HCT116 (cell line): ENCODE data around the gene SERTAD2. TPM values are rescaled to one million over a fixed set of nuclear protein-coding genes. Genes with fewer than 3 reads are reported as not detected.

ENCODE experiments used
- ATAC-seq: fragments of 200-7000 bp; cut with Tn5 transposase; 2 replicates; pipeline ENCODE4 v1.9.1; 2020; ENCODE audit warnings: mild to moderate bottlenecking, moderate library complexity
- BruUV-seq: library from RNA; stranded (reverse); fragments of 400-500 nt; replicated peaks from 2 replicates; lab custom pipeline; 2021; lab: Mats Ljungman, UMichigan
- CTCF ChIA-PET: fragments of 300-600 bp; sonication (Branson Sonifier 250); formaldehyde crosslinking; loops from one replicate; lab custom pipeline; 2021; ENCODE audit warnings: antibody characterized with exemption; lab: Charles Lee
- POLR2A ChIA-PET: fragments of 300-600, 350-600 bp; sonication (Branson Sonifier 250); formaldehyde crosslinking; loops from one replicate; lab custom pipeline; 2021; ENCODE audit warnings: antibody characterized with exemption; lab: Charles Lee
- RAD21 ChIA-PET, 2 experiments: fragments of 300-600 bp; sonication (Branson Sonifier 250); formaldehyde crosslinking; loops; one replicate each; lab custom pipeline; 2023; ENCODE audit warnings: low total read pairs in 2 of 2; ENCODE audit not compliant: uncharacterized antibody in 2 of 2, unreplicated experiment in 2 of 2, low non-redundant PET in 1 of 2; lab: Charles Lee
- DNase-seq: peaks from one replicate; pipeline ENCODE4 v3.0.0-alpha.2; 2010; ENCODE audit warnings: low read depth, low spot score
- H2AFZ ChIP-seq: fragments of 200-600 bp; shearing (Covaris generic), sonication (generic); 2 replicates; pipeline ENCODE4 v1.6.1; 2017; ENCODE audit warnings: low read depth, mixed run types, mixed read lengths, antibody characterized with exemption, low read length; ENCODE audit not compliant: poor library complexity, severe bottlenecking
- H3K27ac ChIP-seq: 2 replicates; pipeline ENCODE4 v1.5.1; 2012; ENCODE audit warnings: low read depth, low read length
- H3K27me3 ChIP-seq: fragments of 200-600 bp; sonication (generic); 2 replicates; pipeline ENCODE4 v1.6.1; 2016; ENCODE audit warnings: mixed run types, low read length, mixed read lengths; ENCODE audit not compliant: insufficient read depth
- H3K36me3 ChIP-seq, 2 experiments: fragments of 200-500 bp in 1 of 2; fragments of 200-600 bp in 1 of 2; sonication (Bioruptor generic) in 1 of 2; sonication (generic) in 1 of 2; 2 replicates each; pipeline versions ENCODE4 v1.5.1 to v1.6.1; 2014 to 2016; ENCODE audit warnings: low read length in 2 of 2, inconsistent platforms in 1 of 2, mixed read lengths in 1 of 2, mixed run types in 1 of 2; ENCODE audit not compliant: insufficient read depth in 2 of 2, control insufficient read depth in 1 of 2
- H3K4me1 ChIP-seq, 2 experiments: fragments of 200-600 bp in 1 of 2; sonication (generic) in 1 of 2; 2 replicates each; pipeline versions ENCODE4 v1.5.1 to v1.6.1; 2012 to 2017; ENCODE audit warnings: low read length in 2 of 2, inconsistent platforms in 1 of 2, mild to moderate bottlenecking in 1 of 2, mixed read lengths in 1 of 2, mixed run types in 1 of 2, moderate library complexity in 1 of 2; ENCODE audit not compliant: insufficient read depth in 2 of 2, control insufficient read depth in 1 of 2
- H3K4me2 ChIP-seq: fragments of 200-600 bp; sonication (generic); 2 replicates; pipeline ENCODE4 v1.6.1; 2017; ENCODE audit warnings: mixed run types, low read length, mixed read lengths
- H3K4me3 ChIP-seq, 2 experiments: fragments of 200-600 bp in 1 of 2; sonication (generic) in 1 of 2; replicated peaks in 1 of 2; 2 replicates each; pipeline ENCODE4 v1.5.1; 2011 to 2016; ENCODE audit warnings: low read length in 2 of 2, control low read depth in 1 of 2, low read depth in 1 of 2, mild to moderate bottlenecking in 1 of 2, mixed read lengths in 1 of 2, mixed run types in 1 of 2
- H3K79me2 ChIP-seq: fragments of 200-600 bp; sonication (generic); 2 replicates; pipeline ENCODE4 v1.6.1; 2017; ENCODE audit warnings: mild to moderate bottlenecking, mixed run types, low read length, moderate library complexity, mixed read lengths; ENCODE audit not compliant: insufficient read depth
- H3K9ac ChIP-seq: fragments of 200-600 bp; sonication (generic); 2 replicates; pipeline ENCODE4 v1.6.1; 2016; ENCODE audit warnings: low read length, mixed read lengths
- H3K9me2 ChIP-seq: fragments of 200-600 bp; sonication (generic), shearing (Covaris generic); 2 replicates; pipeline ENCODE4 v1.6.1; 2017; ENCODE audit warnings: mixed run types, mild to moderate bottlenecking, moderate library complexity; ENCODE audit not compliant: insufficient read depth
- H3K9me3 ChIP-seq, 2 experiments: fragments of 200-500 bp in 1 of 2; fragments of 200-600 bp in 1 of 2; sonication (Bioruptor generic) in 1 of 2; sonication (generic) in 1 of 2; 2 replicates each; pipeline ENCODE4 v1.6.1; 2014 to 2017; ENCODE audit warnings: low read length in 2 of 2, mixed read lengths in 2 of 2, inconsistent platforms in 1 of 2, low read depth in 1 of 2, mild to moderate bottlenecking in 1 of 2, mixed run types in 1 of 2, moderate library complexity in 1 of 2; ENCODE audit not compliant: control insufficient read depth in 1 of 2, insufficient read depth in 1 of 2
- H4K20me1 ChIP-seq: fragments of 200-600 bp; sonication (generic), shearing (Covaris generic); 2 replicates; pipeline ENCODE4 v1.6.1; 2017; ENCODE audit warnings: mixed run types, mild to moderate bottlenecking, moderate library complexity; ENCODE audit not compliant: insufficient read depth
- CEBPB ChIP-seq: IDR thresholded peaks from 2 replicates; pipeline ENCODE4 v1.6.1; 2012; ENCODE audit warnings: low read depth
- EZH2 ChIP-seq: fragments of 200-600 bp; sonication (generic); IDR thresholded peaks from 2 replicates; pipeline ENCODE4 v1.6.1; 2017; ENCODE audit warnings: antibody characterized with exemption, mixed run types
- EZH2phosphoT487 ChIP-seq: fragments of 200-600 bp; IDR thresholded peaks from 2 replicates; pipeline ENCODE4 v1.6.1; 2018; ENCODE audit warnings: antibody characterized with exemption, borderline replicate concordance
- FOSL1 ChIP-seq: IDR thresholded peaks from 2 replicates; pipeline ENCODE4 v1.6.1; 2012; ENCODE audit warnings: low read depth
- JUND ChIP-seq: IDR thresholded peaks from 2 replicates; pipeline ENCODE4 v1.6.1; 2012
- POLR2A ChIP-seq: IDR thresholded peaks from 2 replicates; pipeline ENCODE4 v1.7.0; 2011; ENCODE audit warnings: borderline replicate concordance; ENCODE audit not compliant: insufficient read depth, insufficient read length; ENCODE audit errors: extremely low read depth
- POLR2AphosphoS5 ChIP-seq: IDR thresholded peaks from 2 replicates; pipeline ENCODE4 v1.6.1; 2011; ENCODE audit warnings: mild to moderate bottlenecking, low read depth, low read length, moderate library complexity
- RAD21 ChIP-seq: IDR thresholded peaks from 2 replicates; pipeline ENCODE4 v1.6.1; 2012; ENCODE audit warnings: low read depth, mild to moderate bottlenecking
- SP1 ChIP-seq: IDR thresholded peaks from 2 replicates; pipeline ENCODE4 v1.6.1; 2012; ENCODE audit warnings: low read depth
- SRF ChIP-seq: IDR thresholded peaks from 2 replicates; pipeline ENCODE4 v1.6.1; 2012; ENCODE audit warnings: low read depth
- TCF7L2 ChIP-seq: IDR thresholded peaks from 2 replicates; pipeline ENCODE4 v1.7.0; 2011; ENCODE audit warnings: borderline replicate concordance, inconsistent platforms; ENCODE audit not compliant: insufficient read depth, insufficient read length; ENCODE audit errors: extremely low read depth
- YY1 ChIP-seq: IDR thresholded peaks from 2 replicates; pipeline ENCODE4 v1.6.1; 2011; ENCODE audit warnings: low read length, low read depth, moderate library complexity, mild to moderate bottlenecking; ENCODE audit not compliant: insufficient replicate concordance; ENCODE audit errors: extremely low read depth
- ZFX ChIP-seq: fragments of 450-650 bp; IDR thresholded peaks from 2 replicates; pipeline ENCODE4 v1.6.1; 2017
- intact Hi-C: fragments of 100-400 bp; cut with micrococcal nuclease; formaldehyde crosslinking; loops from 2 replicates; pipeline ENCODE4 v1.10.0; 2022
- total RNA-seq: library from RNA; stranded (reverse); gene quantifications from one replicate; pipeline ENCODE4 v1.2.1, GENCODE V29; 2021; ENCODE audit not compliant: unreplicated experiment
- TF ChIP-seq, protein P1 (sequence below): IDR thresholded peaks from 2 replicates; pipeline ENCODE4 v1.6.1; 2012
- TF ChIP-seq, protein P2 (sequence below): IDR thresholded peaks from 2 replicates; pipeline ENCODE4 v1.6.1; 2012; ENCODE audit warnings: low read depth
- TF ChIP-seq, protein P3 (sequence below): IDR thresholded peaks from 2 replicates; pipeline ENCODE4 v1.6.1; 2012

Gene SERTAD2
- total RNA-seq, 1 experiment from 2014 or later, result 80.1 TPM

DNA sequence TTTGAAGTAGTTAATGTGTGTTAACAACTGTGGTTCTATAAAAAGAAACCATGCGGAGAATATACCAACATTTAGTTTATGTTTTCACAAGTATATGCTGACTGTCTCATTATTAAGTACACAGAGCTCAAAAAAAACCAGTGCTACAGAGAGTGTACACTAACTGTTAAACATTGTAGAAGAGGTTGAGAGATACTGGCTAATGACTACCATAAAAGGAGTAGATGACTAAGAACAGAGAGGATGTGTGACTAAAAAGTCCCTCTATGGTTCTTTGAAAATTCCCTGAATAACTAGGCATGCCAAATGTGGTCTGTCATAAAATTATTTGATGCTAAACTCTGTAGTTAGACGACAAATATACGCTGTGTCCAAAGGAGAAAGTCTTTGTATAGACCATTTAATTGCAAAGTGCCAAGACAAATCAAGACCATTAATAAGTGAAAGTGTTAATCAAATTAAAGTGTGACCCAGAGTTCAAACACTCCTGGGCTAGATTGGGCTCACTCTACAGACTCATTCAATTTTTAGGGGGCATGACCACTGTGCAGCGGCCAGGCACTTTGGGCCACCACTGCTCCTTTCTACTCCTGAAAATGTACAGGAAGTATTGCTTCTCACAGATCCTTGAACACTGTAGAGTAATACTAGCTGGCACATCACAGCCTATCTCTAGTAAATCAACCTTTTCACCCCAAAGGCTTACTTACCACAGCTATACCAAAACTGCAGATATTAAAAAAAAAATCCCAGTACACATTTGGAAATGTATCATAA lies 45.1 kb upstream of the SERTAD2 start:
- Histone ChIP-seq H3K4me1 (peaks cover 7 to 42% of the 10 kb centered on the region in 2 experiments; a peak in 3 of 4 replicates), H3K27ac (no peak overlapping the region), H3K9me2 (no peaks in the 10 kb centered on the region), H4K20me1 (no peaks in the 10 kb centered on the region), H3K36me3 (no peaks in the 10 kb centered on the region), H3K9ac (no peak overlapping the region), H3K4me2 (peak overlapping the region; percentile 50), H3K9me3 (no peaks in the 10 kb centered on the region), H3K4me3 (no peak overlapping the region), H2AFZ (no peak overlapping the region), H3K27me3 (no peaks in the 10 kb centered on the region), H3K79me2 (peaks cover 26% of the 10 kb centered on the region)
- no TSS peak for BruUV-seq
- POLR2A ChIA-PET, result no interaction called here
- RAD21 ChIA-PET, result no interaction called here
- peak; percentile 84 for TF ChIP-seq SRF
- TF ChIP-seq JUND, result 0 out of 2 replicates have a peak, but pooled peaks have one; percentile 29
- TF ChIP-seq, protein P1, sequence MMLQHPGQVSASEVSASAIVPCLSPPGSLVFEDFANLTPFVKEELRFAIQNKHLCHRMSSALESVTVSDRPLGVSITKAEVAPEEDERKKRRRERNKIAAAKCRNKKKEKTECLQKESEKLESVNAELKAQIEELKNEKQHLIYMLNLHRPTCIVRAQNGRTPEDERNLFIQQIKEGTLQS, result no peak
- TF ChIP-seq FOSL1, result peak; percentile 35; the same call in 1 of the 2 replicates
- TF ChIP-seq EZH2, result no peak
- no peak for TF ChIP-seq POLR2A
- DNase-seq (peak; percentile 24), ATAC-seq (peak; percentile 81)
- CTCF ChIA-PET, result no interaction called here
- intact Hi-C loops, result no loop called here

DNA sequence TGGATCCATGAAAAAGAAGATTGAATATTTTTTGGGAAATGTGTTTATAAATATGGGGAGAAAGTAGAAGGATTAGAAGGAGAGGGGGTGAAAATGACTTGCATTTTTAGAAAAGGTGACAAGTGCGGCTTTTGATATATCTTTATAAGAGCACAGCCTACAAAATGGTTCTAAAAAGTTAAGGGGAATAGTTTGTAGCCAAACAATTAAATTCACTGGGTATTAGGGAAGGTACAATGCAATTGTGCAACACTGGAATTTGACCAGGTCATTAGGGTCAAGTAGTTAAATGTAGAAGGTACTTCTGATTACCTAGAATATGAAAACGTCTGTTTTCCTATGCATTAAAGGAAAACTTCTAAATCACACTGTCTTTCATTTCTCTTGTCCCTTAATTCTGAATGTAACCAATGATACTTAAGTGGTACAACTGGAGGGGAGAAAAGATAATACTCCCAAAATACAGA lies 44.5 kb upstream of the SERTAD2 start:
- intact Hi-C loops, result no loop called here
- H3K27ac ChIP-seq, result no peak overlapping the region
- peaks cover 21% of the 10 kb centered on the region for H3K79me2 ChIP-seq
- ChIA-PET RAD21 (no interaction called here), POLR2A (no interaction called here), CTCF (no interaction called here)
- H3K9ac ChIP-seq, result no peak overlapping the region
- H3K36me3 ChIP-seq, result no peaks in the 10 kb centered on the region
- peaks cover 7 to 42% of the 10 kb centered on the region in 2 experiments; a peak in 3 of 4 replicates for H3K4me1 ChIP-seq
- BruUV-seq, result no TSS peak
- H3K27me3 ChIP-seq, result no peaks in the 10 kb centered on the region
- peak overlapping the region; percentile 50 for H3K4me2 ChIP-seq
- no peak overlapping the region for H3K4me3 ChIP-seq
- no peaks in the 10 kb centered on the region for H4K20me1 ChIP-seq
- no peaks in the 10 kb centered on the region for H3K9me3 ChIP-seq
- DNase-seq, result no peak
- ATAC-seq, result no peak
- no peak overlapping the region for H2AFZ ChIP-seq
- no peaks in the 10 kb centered on the region for H3K9me2 ChIP-seq
- TF ChIP-seq EZH2phosphoT487 (no peak), POLR2AphosphoS5 (no peak), SRF (no peak), FOSL1 (no peak), CEBPB (no peak), RAD21 (no peak), SP1 (no peak), YY1 (no peak), TCF7L2 (no peak), POLR2A (no peak), ZFX (no peak)
- TF ChIP-seq, protein P2, sequence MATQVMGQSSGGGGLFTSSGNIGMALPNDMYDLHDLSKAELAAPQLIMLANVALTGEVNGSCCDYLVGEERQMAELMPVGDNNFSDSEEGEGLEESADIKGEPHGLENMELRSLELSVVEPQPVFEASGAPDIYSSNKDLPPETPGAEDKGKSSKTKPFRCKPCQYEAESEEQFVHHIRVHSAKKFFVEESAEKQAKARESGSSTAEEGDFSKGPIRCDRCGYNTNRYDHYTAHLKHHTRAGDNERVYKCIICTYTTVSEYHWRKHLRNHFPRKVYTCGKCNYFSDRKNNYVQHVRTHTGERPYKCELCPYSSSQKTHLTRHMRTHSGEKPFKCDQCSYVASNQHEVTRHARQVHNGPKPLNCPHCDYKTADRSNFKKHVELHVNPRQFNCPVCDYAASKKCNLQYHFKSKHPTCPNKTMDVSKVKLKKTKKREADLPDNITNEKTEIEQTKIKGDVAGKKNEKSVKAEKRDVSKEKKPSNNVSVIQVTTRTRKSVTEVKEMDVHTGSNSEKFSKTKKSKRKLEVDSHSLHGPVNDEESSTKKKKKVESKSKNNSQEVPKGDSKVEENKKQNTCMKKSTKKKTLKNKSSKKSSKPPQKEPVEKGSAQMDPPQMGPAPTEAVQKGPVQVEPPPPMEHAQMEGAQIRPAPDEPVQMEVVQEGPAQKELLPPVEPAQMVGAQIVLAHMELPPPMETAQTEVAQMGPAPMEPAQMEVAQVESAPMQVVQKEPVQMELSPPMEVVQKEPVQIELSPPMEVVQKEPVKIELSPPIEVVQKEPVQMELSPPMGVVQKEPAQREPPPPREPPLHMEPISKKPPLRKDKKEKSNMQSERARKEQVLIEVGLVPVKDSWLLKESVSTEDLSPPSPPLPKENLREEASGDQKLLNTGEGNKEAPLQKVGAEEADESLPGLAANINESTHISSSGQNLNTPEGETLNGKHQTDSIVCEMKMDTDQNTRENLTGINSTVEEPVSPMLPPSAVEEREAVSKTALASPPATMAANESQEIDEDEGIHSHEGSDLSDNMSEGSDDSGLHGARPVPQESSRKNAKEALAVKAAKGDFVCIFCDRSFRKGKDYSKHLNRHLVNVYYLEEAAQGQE, result no peak
- TF ChIP-seq, protein P3, sequence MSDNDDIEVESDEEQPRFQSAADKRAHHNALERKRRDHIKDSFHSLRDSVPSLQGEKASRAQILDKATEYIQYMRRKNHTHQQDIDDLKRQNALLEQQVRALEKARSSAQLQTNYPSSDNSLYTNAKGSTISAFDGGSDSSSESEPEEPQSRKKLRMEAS, result no peak
